Measurements from ENCODE around the gene GALP.
"Not testable (repeated sequence)": the region's sequence is repeated elsewhere in the genome, so short reads cannot be mapped to it uniquely, and the experiment has no call there.

GALP gene

DNA sequence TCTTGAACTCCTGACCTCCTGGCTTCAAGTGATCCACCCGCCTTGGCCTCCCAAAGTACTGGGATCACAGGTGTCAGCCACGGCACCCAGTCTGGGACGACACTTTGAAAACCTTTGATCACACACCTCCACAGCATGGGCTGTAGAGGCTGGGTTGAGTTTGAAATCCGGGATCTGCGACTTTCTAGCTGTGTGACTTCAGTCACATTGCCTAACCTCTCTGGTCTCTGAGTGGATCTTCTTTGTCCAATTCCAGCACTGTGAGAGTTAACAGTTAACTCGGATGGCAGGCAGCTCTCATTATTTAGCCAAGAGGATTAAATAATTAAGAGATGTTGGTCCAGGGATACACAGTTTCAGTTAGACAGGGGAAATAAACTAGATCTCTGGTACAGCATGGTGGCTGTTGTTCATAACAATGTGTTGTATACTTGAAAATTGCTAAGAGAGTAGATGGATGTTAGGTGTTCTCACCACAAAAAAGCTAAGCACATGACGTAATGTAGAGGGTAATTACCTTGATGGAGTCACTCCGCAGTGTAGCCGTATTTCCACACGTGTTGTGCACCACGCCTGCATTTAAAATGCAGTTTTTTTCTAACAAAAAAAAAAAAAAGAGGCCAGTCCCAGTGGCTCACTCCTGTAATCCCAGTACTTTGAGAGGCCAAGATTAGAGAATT, 1.9 kb downstream of the GALP start:
- TF ChIP-seq, protein P1, sequence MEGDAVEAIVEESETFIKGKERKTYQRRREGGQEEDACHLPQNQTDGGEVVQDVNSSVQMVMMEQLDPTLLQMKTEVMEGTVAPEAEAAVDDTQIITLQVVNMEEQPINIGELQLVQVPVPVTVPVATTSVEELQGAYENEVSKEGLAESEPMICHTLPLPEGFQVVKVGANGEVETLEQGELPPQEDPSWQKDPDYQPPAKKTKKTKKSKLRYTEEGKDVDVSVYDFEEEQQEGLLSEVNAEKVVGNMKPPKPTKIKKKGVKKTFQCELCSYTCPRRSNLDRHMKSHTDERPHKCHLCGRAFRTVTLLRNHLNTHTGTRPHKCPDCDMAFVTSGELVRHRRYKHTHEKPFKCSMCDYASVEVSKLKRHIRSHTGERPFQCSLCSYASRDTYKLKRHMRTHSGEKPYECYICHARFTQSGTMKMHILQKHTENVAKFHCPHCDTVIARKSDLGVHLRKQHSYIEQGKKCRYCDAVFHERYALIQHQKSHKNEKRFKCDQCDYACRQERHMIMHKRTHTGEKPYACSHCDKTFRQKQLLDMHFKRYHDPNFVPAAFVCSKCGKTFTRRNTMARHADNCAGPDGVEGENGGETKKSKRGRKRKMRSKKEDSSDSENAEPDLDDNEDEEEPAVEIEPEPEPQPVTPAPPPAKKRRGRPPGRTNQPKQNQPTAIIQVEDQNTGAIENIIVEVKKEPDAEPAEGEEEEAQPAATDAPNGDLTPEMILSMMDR (IDR thresholded peaks at IDR 0.05; ENCODE audit: low read length, missing control alignments): no peak
- H3K4me3 ChIP-seq (replicated peaks; ENCODE audit: low read depth, low read length): no peak overlapping the region
- no peak for DNase-seq (ENCODE audit: low read depth)

GRCh38 chr19:56189785-56190184, 14.0 kb downstream of the GALP start:
- no peak overlapping the region for H3K4me3 ChIP-seq (replicated peaks; ENCODE audit: low read depth, low read length)
- no peak for DNase-seq (ENCODE audit: low read depth)
- TF ChIP-seq, protein P1 (IDR thresholded peaks at IDR 0.05; ENCODE audit: low read length, missing control alignments): no peak

- no peak for DNase-seq (ENCODE audit: low read depth)
- TF ChIP-seq, protein P1 (IDR thresholded peaks at IDR 0.05; ENCODE audit: low read length, missing control alignments): no peak
- no peak overlapping the region for H3K4me3 ChIP-seq (replicated peaks; ENCODE audit: low read depth, low read length)
Measured at GRCh38 chr19:56191115-56191514, 15.3 kb downstream of the GALP start.

- TF ChIP-seq, protein P1 (IDR thresholded peaks at IDR 0.05; ENCODE audit: low read length, missing control alignments): no peak
- no peak overlapping the region for H3K4me3 ChIP-seq (replicated peaks; ENCODE audit: low read depth, low read length)
- DNase-seq (ENCODE audit: low read depth): no peak
Measured at GRCh38 chr19:56191711-56192110, 15.9 kb downstream of the GALP start.

GRCh38 chr19:56193981-56194640, 18.3 kb downstream of the GALP start:
- TF ChIP-seq, protein P1 (IDR thresholded peaks at IDR 0.05; ENCODE audit: low read length, missing control alignments): no peak
- no peak overlapping the region for H3K4me3 ChIP-seq (replicated peaks; ENCODE audit: low read depth, low read length)
- no peak for DNase-seq (ENCODE audit: low read depth)

GRCh38 chr19:56197646-56198045, 21.8 kb downstream of the GALP start, which contains the start of gene ZSCAN5B:
TSS of gene ZSCAN5B (minus strand) at chr19:56197783. CDS start at chr19:56193052, 4,731 bp downstream.
- H3K4me3 ChIP-seq (replicated peaks; ENCODE audit: low read depth, low read length); DNase-seq (ENCODE audit: low read depth): not testable (repeated sequence)

DNA sequence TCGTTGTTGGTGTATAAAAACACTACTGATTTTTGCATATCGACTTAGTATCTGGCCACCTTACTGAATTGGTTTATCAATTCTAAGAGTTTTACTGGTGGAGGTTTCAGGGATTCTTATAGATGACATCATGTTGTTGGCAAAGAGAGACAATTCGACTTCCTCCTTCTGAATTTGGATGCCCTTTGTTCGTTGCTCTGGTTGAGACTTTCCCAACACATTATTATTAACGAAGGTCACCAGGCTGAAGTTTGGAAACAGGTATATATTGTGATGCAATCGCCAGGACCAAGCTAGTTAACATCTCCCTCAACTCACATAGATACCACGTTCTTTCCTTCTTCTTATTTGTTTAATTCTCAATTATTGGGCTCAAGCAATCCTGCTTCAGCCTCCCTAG, 23.9 kb downstream of the GALP start:
- H3K4me3 ChIP-seq (replicated peaks; ENCODE audit: low read depth, low read length): no peak overlapping the region
- no peak for DNase-seq (ENCODE audit: low read depth)
- TF ChIP-seq, protein P1 (IDR thresholded peaks at IDR 0.05; ENCODE audit: low read length, missing control alignments): no peak
